Erythroblast (primary cell): ENCODE results near the gene IL1R2.

ENCODE experiments used
- GATA1 ChIP-seq: IDR thresholded peaks from 2 replicates; pipeline ENCODE4 v1.6.1; 2011; ENCODE audit warnings: low read depth, mild to moderate bottlenecking, control low read depth, low read length, moderate library complexity
- POLR2A ChIP-seq: IDR thresholded peaks from 2 replicates; pipeline ENCODE4 v1.6.1; 2011; ENCODE audit warnings: mild to moderate bottlenecking, low read length

DNA sequence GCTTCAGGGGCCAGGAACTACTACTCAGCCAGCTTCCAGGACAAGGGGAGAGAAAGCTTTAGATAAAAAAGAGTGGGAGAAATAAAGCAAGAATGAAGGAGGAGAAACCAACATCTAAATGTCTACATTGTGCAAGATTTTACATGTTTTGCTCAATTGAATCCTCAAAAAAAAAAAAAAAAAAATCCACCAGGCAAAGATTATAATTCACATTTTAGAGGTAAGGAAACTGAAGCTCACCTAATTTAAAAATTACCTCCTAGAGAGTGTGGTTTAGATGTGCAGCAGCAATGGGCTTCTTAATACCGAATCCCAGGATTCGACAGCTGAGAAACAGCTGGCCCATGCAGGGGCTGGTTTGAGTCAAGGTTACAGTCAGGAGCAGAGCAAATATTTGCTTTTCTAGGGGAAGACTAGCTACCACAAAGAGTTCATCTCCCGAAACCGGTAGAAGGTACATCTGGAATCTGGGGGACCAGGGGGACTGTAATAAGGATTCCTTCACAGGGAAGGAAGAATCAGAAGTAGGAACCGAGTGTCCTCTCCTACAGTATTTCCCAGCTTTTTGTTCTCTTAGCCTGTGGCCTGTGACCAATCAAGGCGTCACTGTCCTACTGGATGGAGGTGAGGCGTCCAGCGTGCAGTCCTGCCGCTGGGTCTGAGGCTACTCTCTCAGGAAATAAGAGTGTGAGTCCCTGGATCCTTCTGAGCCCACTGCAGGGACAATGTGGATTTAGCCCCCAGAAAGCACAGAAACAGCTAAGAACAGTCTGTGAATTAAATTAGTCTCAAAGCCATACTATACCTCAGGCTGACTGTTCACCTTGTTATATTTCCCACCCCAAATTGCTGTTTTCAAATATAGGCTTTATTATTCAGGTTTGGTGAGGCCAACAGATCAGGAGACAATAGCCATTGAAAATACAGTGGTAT, 42.3 kb downstream of the IL1R2 start:
- TF ChIP-seq POLR2A (no peak), GATA1 (no peak)
